MCF 10A (cell line): ENCODE data around the gene PNRC2. TPM values are rescaled to one million over a fixed set of nuclear protein-coding genes. Genes with fewer than 3 reads are reported as not detected.

Experiments
- BruUV-seq: library from RNA; stranded (reverse); fragments of 400-500 nt; replicated peaks from 2 replicates; lab custom pipeline; 2021; lab: Mats Ljungman, UMichigan
- CTCF ChIA-PET: fragments of 300-600 bp; sonication (Branson Sonifier 250); formaldehyde crosslinking; extraction: SDS; loops from one replicate; lab custom pipeline; 2021; ENCODE audit warnings: antibody characterized with exemption, inconsistent platforms; lab: Yijun Ruan, JAX
- POLR2A ChIA-PET: fragments of 300-600, 350-650 bp; sonication (Branson Sonifier 250); formaldehyde crosslinking; extraction: SDS; loops from one replicate; lab custom pipeline; 2020; ENCODE audit warnings: antibody characterized with exemption, inconsistent platforms; lab: Yijun Ruan, JAX
- DNase-seq: peaks from one replicate; pipeline ENCODE4 v3.0.0-alpha.2; 2018; ENCODE audit not compliant: unreplicated experiment
- H3K27ac Mint-ChIP-seq: one replicate; pipeline ENCODE4 v1.8.0; 2022; ENCODE audit warnings: mild to moderate bottlenecking, low read depth, mixed read lengths; ENCODE audit not compliant: unreplicated experiment
- H3K27me3 Mint-ChIP-seq: one replicate; pipeline ENCODE4 v1.8.0; 2022; ENCODE audit warnings: mixed read lengths; ENCODE audit not compliant: insufficient read depth, unreplicated experiment
- H3K36me3 Mint-ChIP-seq: one replicate; pipeline ENCODE4 v1.8.0; 2022; ENCODE audit warnings: mild to moderate bottlenecking, moderate library complexity, mixed read lengths; ENCODE audit not compliant: insufficient read depth, unreplicated experiment
- H3K4me1 Mint-ChIP-seq: one replicate; pipeline ENCODE4 v1.8.0; 2022; ENCODE audit warnings: mixed read lengths; ENCODE audit not compliant: insufficient read depth, unreplicated experiment
- H3K4me3 Mint-ChIP-seq: one replicate; pipeline ENCODE4 v1.8.0; 2022; ENCODE audit warnings: mild to moderate bottlenecking, moderate library complexity, mixed read lengths; ENCODE audit not compliant: unreplicated experiment
- H3K9me3 Mint-ChIP-seq: one replicate; pipeline ENCODE4 v1.8.0; 2022; ENCODE audit warnings: mixed read lengths; ENCODE audit not compliant: unreplicated experiment
- intact Hi-C: fragments of 100-400 bp; cut with micrococcal nuclease; formaldehyde crosslinking; loops from 2 replicates; pipeline ENCODE4 v1.14.1; 2022
- total RNA-seq: library from RNA; stranded (reverse); gene quantifications from 2 replicates; pipeline ENCODE4 v1.2.3, GENCODE V29; 2022
- TF ChIP-seq, protein P1 (sequence below): fragments of 200-600 bp; IDR thresholded peaks from one replicate; pipeline ENCODE4 v1.8.0; 2022; ENCODE audit warnings: antibody characterized with exemption, mild to moderate bottlenecking; ENCODE audit not compliant: unreplicated experiment

PNRC2 gene
- total RNA-seq, 1 experiment from 2014 or later: 115 TPM

DNA sequence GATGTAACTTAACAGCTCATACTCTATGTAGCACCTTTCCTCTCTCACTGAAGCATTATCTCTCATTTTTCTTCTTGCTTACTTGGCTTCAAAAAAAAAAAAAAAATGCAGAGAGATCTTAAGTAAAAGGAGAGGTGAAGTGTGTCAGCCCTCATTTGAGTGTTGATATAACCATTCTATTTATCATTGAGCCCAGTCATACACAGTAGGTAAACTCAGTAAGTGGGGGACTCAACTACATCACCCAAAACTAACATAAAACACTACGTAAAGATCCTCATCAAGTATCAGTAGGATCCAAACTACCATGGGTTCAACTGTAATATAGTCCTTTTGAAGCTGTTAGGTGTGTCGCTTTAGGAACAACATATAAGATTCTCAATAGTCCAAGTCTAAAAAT is 8.2 kb downstream of the PNRC2 start:
- H3K4me3 Mint-ChIP-seq: no peak overlapping the region
- CTCF ChIA-PET: interaction anchor here (1.1 to 1.5 kb wide), 2 partner anchors 15 to 60 kb away, joined by 3 to 5 read pairs; no protein-coding TSS in a partner anchor
- H3K36me3 Mint-ChIP-seq: peaks cover 91% of the 10 kb centered on the region
- POLR2A ChIA-PET: interaction anchor here (0.6 to 7.3 kb wide), 9 partner anchors 8 to 837 kb away, joined by 3 to 85 read pairs (median 6); partner anchors contain the start of genes PNRC2 and SRSF10
- no peaks in the 10 kb centered on the region for H3K9me3 Mint-ChIP-seq
- BruUV-seq: no TSS peak
- TF ChIP-seq, protein P1, sequence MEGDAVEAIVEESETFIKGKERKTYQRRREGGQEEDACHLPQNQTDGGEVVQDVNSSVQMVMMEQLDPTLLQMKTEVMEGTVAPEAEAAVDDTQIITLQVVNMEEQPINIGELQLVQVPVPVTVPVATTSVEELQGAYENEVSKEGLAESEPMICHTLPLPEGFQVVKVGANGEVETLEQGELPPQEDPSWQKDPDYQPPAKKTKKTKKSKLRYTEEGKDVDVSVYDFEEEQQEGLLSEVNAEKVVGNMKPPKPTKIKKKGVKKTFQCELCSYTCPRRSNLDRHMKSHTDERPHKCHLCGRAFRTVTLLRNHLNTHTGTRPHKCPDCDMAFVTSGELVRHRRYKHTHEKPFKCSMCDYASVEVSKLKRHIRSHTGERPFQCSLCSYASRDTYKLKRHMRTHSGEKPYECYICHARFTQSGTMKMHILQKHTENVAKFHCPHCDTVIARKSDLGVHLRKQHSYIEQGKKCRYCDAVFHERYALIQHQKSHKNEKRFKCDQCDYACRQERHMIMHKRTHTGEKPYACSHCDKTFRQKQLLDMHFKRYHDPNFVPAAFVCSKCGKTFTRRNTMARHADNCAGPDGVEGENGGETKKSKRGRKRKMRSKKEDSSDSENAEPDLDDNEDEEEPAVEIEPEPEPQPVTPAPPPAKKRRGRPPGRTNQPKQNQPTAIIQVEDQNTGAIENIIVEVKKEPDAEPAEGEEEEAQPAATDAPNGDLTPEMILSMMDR: no peak
- H3K27ac Mint-ChIP-seq: no peak overlapping the region
- H3K27me3 Mint-ChIP-seq: no peaks in the 10 kb centered on the region
- peaks cover 10% of the 10 kb centered on the region for H3K4me1 Mint-ChIP-seq
- intact Hi-C loops: loop anchor here (5.0 kb wide), 1 partner anchor 79 kb away; no protein-coding TSS in a partner anchor
- no peak for DNase-seq

DNA sequence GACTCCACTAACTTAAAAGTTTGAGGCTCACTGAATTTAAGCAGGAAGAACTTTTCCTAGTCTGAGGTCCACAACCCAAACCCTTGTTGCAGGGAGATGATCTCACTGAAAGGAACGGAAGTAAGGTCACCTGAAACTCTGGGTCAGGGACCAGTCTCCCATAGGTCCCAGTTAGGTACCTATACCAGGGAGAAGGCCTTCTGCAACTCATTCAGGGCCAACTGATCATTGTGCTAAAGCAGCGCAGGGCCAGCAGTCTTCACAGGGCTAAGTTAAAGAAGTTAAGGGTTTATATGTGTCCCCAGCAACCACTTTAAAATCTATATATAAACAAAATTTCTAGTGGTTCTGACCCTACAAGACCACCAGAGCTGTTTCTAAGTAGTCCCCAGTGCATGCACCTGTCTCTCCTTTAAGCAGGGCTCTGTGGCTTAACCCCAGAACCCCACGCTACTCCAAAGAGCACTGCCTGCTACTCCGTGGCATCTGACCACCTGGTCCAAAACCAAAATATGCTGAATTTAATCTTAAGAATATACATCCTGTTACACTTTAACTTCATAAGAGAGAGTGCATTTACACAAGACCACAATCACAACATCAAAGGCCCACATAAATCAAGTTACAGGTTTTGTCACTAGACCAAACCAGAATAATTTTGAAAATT is 17.7 kb downstream of the PNRC2 start:
- BruUV-seq: no TSS peak
- no peak for DNase-seq
- peaks cover 31% of the 10 kb centered on the region for H3K4me1 Mint-ChIP-seq
- no peaks in the 10 kb centered on the region for H3K9me3 Mint-ChIP-seq
- H3K27me3 Mint-ChIP-seq: no peaks in the 10 kb centered on the region
- ChIA-PET POLR2A (interaction anchor here (0.6 to 7.3 kb wide), 10 partner anchors 11 to 176 kb away, joined by 3 to 97 read pairs (median 12); partner anchors contain the start of gene PNRC2), CTCF (interaction anchor here (0.8 to 1.5 kb wide), 2 partner anchors 44 to 58 kb away, joined by 3 to 7 read pairs; no protein-coding TSS in a partner anchor)
- intact Hi-C loops: loop anchor here (1.0 kb wide), 1 partner anchor 51 kb away; no protein-coding TSS in a partner anchor
- H3K4me3 Mint-ChIP-seq: peak overlapping the region; percentile 91
- peaks cover 56% of the 10 kb centered on the region for H3K36me3 Mint-ChIP-seq
- TF ChIP-seq, protein P1: no peak
- peak overlapping the region; percentile 95 for H3K27ac Mint-ChIP-seq

GRCh38 chr1:23977854-23978191 is 18.2 kb downstream of the PNRC2 start:
- DNase-seq: no peak
- Mint-ChIP-seq H3K9me3 (no peaks in the 10 kb centered on the region), H3K27ac (peak overlapping the region; percentile 95), H3K4me3 (peak overlapping the region; percentile 91), H3K27me3 (no peaks in the 10 kb centered on the region), H3K4me1 (peaks cover 31% of the 10 kb centered on the region), H3K36me3 (peaks cover 51% of the 10 kb centered on the region)
- no TSS peak for BruUV-seq
- intact Hi-C loops: loop anchor here (1.0 kb wide), 1 partner anchor 50 kb away; no protein-coding TSS in a partner anchor
- ChIA-PET POLR2A (interaction anchor here (1.0 to 7.3 kb wide), 5 partner anchors 12 to 52 kb away, joined by 5 to 97 read pairs (median 79); partner anchors contain the start of gene PNRC2), CTCF (interaction anchor here (1.3 kb wide), 1 partner anchor 46 kb away, joined by 3 read pairs; no protein-coding TSS in a partner anchor)
- TF ChIP-seq, protein P1: no peak

- BruUV-seq: no TSS peak
- Mint-ChIP-seq H3K4me3 (peak overlapping the region; percentile 91), H3K36me3 (peaks cover 41% of the 10 kb centered on the region), H3K27ac (peak overlapping the region; percentile 95), H3K27me3 (no peaks in the 10 kb centered on the region), H3K4me1 (peaks cover 33% of the 10 kb centered on the region), H3K9me3 (no peaks in the 10 kb centered on the region)
- POLR2A ChIA-PET: interaction anchor here (0.8 to 7.3 kb wide), 9 partner anchors 13 to 437 kb away, joined by 3 to 97 read pairs (median 27); partner anchors contain the start of genes NIPAL3 and PNRC2
- no peak for DNase-seq
- CTCF ChIA-PET: interaction anchor here (1.0 to 1.3 kb wide), 2 partner anchors 45 to 49 kb away, joined by 3 to 6 read pairs; no protein-coding TSS in a partner anchor
- intact Hi-C loops: no loop called here
- TF ChIP-seq, protein P1: no peak
Measured at GRCh38 chr1:23978805-23979204, 19.2 kb downstream of the PNRC2 start.
